ENCODE results near the gene SSH3.

DNA sequence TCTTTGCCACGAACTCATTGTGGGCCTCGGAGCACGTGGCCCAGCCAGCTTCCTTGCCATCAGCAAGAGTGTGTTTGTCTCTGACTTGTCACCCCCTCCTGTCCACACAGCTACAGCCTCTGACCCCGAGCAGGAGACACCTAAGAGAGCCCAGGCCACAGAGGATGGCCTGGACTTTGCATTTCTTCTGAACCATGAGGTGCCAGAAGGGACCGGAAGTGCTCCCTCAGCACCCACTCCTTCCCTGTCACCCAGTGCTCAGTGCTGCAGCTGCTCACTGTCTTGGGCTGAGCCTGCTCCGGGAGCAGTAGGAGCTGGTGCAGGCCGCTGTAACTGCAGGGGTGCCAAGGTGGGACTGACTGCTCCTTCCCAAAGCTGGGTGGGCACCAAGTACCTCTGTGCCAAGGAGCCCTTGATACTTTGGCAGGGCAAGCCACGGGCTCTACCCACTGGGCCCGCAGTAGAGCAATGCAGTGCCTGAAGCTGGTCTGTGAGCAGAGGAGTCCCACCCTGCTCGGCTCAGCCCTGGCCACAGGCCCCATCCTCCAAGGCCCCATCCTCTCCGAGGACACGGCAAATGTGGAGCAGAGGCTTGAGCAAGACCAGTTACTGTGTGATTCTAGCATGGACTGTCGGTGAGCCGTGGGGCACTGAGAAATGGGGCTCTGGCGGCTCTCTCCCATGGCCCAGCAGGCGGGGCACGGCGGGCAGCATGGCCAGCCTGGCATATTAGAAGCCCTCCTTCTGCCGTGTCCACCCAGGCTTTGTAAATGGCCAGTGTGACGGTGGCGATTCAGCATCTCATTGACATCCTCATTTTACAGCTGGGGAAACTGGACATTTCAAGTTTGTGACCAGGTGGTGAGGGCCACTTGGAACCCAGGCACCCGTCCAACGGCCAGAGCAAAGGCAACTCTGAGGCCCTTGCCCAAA lies 30.7 kb upstream of the SSH3 start:
- TF ChIP-seq, protein P1, sequence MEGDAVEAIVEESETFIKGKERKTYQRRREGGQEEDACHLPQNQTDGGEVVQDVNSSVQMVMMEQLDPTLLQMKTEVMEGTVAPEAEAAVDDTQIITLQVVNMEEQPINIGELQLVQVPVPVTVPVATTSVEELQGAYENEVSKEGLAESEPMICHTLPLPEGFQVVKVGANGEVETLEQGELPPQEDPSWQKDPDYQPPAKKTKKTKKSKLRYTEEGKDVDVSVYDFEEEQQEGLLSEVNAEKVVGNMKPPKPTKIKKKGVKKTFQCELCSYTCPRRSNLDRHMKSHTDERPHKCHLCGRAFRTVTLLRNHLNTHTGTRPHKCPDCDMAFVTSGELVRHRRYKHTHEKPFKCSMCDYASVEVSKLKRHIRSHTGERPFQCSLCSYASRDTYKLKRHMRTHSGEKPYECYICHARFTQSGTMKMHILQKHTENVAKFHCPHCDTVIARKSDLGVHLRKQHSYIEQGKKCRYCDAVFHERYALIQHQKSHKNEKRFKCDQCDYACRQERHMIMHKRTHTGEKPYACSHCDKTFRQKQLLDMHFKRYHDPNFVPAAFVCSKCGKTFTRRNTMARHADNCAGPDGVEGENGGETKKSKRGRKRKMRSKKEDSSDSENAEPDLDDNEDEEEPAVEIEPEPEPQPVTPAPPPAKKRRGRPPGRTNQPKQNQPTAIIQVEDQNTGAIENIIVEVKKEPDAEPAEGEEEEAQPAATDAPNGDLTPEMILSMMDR (IDR thresholded peaks at IDR 0.05; ENCODE audit: insufficient read depth, low read depth, low read length), result no peak
- no peak for TF ChIP-seq EZH2 (IDR thresholded peaks at IDR 0.05; ENCODE audit: insufficient read depth, low read length)
